SH-SY5Y (cell line): ENCODE measurements around the gene TENT4B.

Source experiments
- GATA2 ChIP-seq: IDR thresholded peaks from 2 replicates; pipeline ENCODE4 v1.6.1; 2011; ENCODE audit warnings: mild to moderate bottlenecking, low read depth, low read length
- GATA3 ChIP-seq: IDR thresholded peaks from 2 replicates; pipeline ENCODE4 v1.6.1; 2011; ENCODE audit warnings: low read depth, mild to moderate bottlenecking, low read length, moderate library complexity

DNA sequence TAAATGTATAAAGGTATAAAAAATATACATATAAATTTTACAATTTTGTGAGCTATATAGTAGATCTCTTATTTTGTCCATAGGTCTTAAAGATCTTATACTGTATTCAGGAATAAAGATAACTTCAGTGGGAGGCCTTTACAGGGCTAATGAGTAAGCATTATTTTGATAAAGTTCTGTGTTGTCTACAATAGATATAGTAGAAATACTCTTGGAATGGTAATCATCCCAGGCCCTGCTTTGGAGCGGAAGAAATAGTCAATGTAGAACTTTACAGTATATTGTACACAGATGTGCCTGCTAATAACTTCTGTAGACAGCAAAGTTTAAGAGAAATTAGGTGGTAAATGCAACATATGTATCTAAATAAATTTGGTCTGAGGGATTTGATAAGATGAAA is 42.6 kb downstream of the TENT4B start:
- TF ChIP-seq GATA2 (no peak), GATA3 (no peak)
